Uterus (tissue), 4 donors: ENCODE data around the gene C4orf50. TPM values are rescaled to one million over a fixed set of nuclear protein-coding genes. Genes with fewer than 3 reads are reported as not detected.
"Not testable (repeated sequence)": the region's sequence is repeated elsewhere in the genome, so short reads cannot be mapped to it uniquely, and the experiment has no call there.

Source experiments
- DNase-seq, 2 donors: peaks; one replicate each; pipeline ENCODE4 v3.0.0-alpha.2; 2019 to 2020
- H3K27ac ChIP-seq, 2 donors: fragments of 200-600 bp; sonication (generic); 1 replicate in 1 of 2; 2 replicates in 1 of 2; pipeline ENCODE4 v1.5.1; 2016 to 2018
- H3K27me3 ChIP-seq, 2 donors: fragments of 200-600 bp; sonication (generic); one replicate each; pipeline ENCODE4 v1.5.1; 2018 to 2019; ENCODE audit warnings: control low read depth in 1 of 2
- H3K36me3 ChIP-seq, 2 donors: fragments of 200-600 bp; sonication (generic); one replicate each; pipeline ENCODE4 v1.5.1; 2019; ENCODE audit warnings: control low read depth in 1 of 2
- H3K4me1 ChIP-seq, 2 donors: fragments of 200-600 bp; sonication (generic); one replicate each; pipeline ENCODE4 v1.5.1; 2018 to 2019; ENCODE audit warnings: control low read depth in 1 of 2
- H3K4me3 ChIP-seq, 2 donors: fragments of 200-600 bp; sonication (generic); 1 replicate in 1 of 2; 2 replicates in 1 of 2; pipeline ENCODE4 v1.5.1; 2018 to 2019; ENCODE audit warnings: mild to moderate bottlenecking in 1 of 2
- H3K9me3 ChIP-seq, 2 donors: fragments of 200-600 bp; sonication (generic); one replicate each; pipeline ENCODE4 v1.5.1; 2019; ENCODE audit warnings: control low read depth in 1 of 2
- POLR2A ChIP-seq, 2 donors: fragments of 450-650 bp; IDR thresholded peaks; one replicate each; pipeline ENCODE4 v1.6.1; 2016; ENCODE audit warnings: antibody characterized with exemption in 2 of 2, mild to moderate bottlenecking in 1 of 2, moderate library complexity in 1 of 2
- intact Hi-C: fragments of 100-400 bp; cut with DNase I; formaldehyde crosslinking; loops from one replicate; pipeline ENCODE4 v1.15.1; 2023; ENCODE audit warnings: low total_unique reads
- total RNA-seq, 4 donors: library from RNA; depleted of rRNA in 3 of 4; stranded (reverse); fragments of >200 nt in 3 of 4; gene quantifications; one replicate each; pipeline versions ENCODE4 v1.1.0 to v1.2.4, GENCODE V29; 2014 to 2023
- TF ChIP-seq, protein P1 (sequence below), 4 experiments: fragments of 200-600 bp in 2 of 4; fragments of 450-650 bp in 2 of 4; sonication (generic) in 2 of 4; IDR thresholded peaks; one replicate each; pipeline ENCODE4 v1.5.1; 2016 to 2019; ENCODE audit warnings: antibody characterized with exemption in 4 of 4, mild to moderate bottlenecking in 2 of 4, moderate library complexity in 1 of 4
- donor health status: DM: yes; HTN: yes; CAD: no.

Gene C4orf50
- total RNA-seq, 4 donors from 2014 or later, result under 0.01 to 0.07 TPM; not detected in 2

DNA sequence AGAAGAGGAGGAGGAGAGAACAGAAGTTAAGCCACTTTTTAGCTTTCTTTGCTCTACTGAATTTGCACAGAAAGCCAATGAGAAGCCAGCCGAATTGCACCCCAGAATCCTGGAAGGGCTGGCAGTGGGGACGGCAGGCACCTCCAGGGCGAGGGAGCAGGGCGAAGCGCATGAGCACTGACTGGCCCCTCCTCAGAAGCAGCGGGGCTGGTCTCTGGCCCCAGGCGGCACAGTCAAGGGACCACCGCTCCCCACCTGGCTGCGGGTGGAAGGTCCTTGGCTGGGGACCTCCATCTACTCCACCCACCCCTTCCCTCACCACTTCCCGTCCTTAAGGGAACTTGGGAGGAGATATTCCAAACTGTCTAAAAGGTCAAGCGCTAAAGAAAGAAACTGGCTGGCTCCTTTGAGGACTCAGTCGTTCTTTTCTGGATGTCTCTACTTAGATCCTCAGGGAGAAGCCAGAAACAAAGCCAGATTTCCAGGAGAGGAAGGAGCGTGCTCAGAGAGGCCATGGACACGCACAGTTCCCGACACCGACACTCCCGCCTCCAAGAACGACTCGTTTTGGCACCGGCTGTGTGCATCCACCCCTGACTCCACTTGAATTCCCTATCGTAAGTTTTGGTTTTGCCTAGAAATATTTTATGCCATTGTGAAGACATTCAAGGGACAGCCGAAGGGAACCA, 65.8 kb downstream of the C4orf50 start:
- no peak overlapping the region for H3K27ac ChIP-seq
- no peaks in the 10 kb centered on the region for H3K4me1 ChIP-seq
- H3K27me3 ChIP-seq, result no peaks in the 10 kb centered on the region
- DNase-seq, result no peak
- H3K4me3 ChIP-seq, result no peak overlapping the region
- TF ChIP-seq, protein P1, sequence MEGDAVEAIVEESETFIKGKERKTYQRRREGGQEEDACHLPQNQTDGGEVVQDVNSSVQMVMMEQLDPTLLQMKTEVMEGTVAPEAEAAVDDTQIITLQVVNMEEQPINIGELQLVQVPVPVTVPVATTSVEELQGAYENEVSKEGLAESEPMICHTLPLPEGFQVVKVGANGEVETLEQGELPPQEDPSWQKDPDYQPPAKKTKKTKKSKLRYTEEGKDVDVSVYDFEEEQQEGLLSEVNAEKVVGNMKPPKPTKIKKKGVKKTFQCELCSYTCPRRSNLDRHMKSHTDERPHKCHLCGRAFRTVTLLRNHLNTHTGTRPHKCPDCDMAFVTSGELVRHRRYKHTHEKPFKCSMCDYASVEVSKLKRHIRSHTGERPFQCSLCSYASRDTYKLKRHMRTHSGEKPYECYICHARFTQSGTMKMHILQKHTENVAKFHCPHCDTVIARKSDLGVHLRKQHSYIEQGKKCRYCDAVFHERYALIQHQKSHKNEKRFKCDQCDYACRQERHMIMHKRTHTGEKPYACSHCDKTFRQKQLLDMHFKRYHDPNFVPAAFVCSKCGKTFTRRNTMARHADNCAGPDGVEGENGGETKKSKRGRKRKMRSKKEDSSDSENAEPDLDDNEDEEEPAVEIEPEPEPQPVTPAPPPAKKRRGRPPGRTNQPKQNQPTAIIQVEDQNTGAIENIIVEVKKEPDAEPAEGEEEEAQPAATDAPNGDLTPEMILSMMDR (IDR thresholded peaks at IDR 0.05), result no peak
- no peak for TF ChIP-seq POLR2A (IDR thresholded peaks at IDR 0.05)
- H3K36me3 ChIP-seq, result no peaks in the 10 kb centered on the region
- intact Hi-C loops, result no loop called here
- no peaks in the 10 kb centered on the region for H3K9me3 ChIP-seq

DNA sequence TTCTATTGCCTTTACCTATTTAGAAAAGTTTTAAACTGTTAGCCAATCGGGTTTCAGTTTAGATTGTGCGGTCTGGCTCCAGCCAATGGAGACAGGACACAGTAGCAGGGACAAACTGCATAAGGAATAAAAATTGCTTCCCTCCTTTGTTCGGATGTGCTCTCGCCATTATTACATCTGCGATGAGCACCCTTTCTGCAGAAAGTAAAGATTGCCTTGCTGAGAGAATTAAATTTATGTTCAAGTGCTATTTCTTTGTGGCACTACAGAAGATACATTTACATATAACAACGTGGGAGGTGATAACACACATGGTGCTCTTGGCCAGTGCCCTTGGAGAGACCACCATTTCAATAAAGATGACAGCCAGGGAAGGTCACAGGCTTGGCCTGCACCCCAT, 71.6 kb downstream of the C4orf50 start:
- H3K27ac ChIP-seq, intact Hi-C loops, H3K4me3 ChIP-seq, DNase-seq, H3K9me3 ChIP-seq, H3K4me1 ChIP-seq, H3K36me3 ChIP-seq, H3K27me3 ChIP-seq: not testable (repeated sequence)

DNA sequence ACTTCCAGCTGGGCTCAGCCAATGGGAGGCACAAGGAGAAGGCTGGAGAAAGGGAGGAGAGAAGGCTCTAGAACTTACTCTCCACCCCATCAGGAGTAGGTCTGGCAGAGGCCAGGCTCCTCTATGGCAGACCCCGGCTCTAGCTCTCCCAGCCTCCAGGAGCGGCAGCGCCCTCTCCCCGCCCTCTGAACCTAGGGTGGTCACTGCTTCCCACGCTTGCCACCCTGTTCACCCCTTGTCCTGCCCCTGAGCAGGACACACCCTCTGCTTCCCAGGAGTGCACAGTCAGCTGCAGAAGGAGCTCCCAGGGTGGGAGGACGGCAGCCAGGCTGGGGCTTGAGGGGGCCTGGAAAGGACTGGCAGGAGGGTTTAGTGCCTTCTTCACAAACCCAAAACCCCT, 72.3 kb downstream of the C4orf50 start:
- Histone ChIP-seq H3K4me1 (no peaks in the 10 kb centered on the region), H3K36me3 (no peaks in the 10 kb centered on the region), H3K27me3 (no peaks in the 10 kb centered on the region), H3K4me3 (no peak overlapping the region), H3K27ac (no peak overlapping the region), H3K9me3 (no peaks in the 10 kb centered on the region)
- intact Hi-C loops, result no loop called here
- TF ChIP-seq POLR2A (IDR thresholded peaks at IDR 0.05), result no peak
- TF ChIP-seq, protein P1 (IDR thresholded peaks at IDR 0.05), result no peak
- DNase-seq, result no peak

DNA sequence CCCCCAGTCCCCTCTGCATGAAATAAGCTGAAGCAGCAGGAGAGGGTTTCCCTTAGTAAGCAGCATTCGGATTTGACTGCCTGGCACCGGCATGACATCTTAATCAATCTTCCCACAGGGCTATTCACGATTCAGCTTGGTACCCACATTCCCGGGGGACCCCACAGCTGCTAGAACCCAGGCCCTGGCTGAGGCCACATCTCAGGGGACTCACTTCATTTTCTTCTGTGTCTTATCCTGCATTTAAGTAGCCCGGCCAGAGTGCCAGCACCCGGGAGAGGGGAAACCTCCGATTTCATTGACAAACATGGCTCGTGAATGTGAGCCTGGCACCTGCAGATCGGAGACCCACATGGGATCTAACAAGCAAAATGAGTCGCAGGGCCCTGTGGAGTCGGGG, 73.1 kb downstream of the C4orf50 start:
- TF ChIP-seq POLR2A (IDR thresholded peaks at IDR 0.05), result no peak
- TF ChIP-seq, protein P1 (IDR thresholded peaks at IDR 0.05), result no peak
- H3K9me3 ChIP-seq, result no peaks in the 10 kb centered on the region
- no peaks in the 10 kb centered on the region for H3K27me3 ChIP-seq
- H3K4me1 ChIP-seq, result no peaks in the 10 kb centered on the region
- intact Hi-C loops, result no loop called here
- no peak overlapping the region for H3K27ac ChIP-seq
- no peak for DNase-seq
- H3K4me3 ChIP-seq, result no peak overlapping the region
- H3K36me3 ChIP-seq, result no peaks in the 10 kb centered on the region

DNA sequence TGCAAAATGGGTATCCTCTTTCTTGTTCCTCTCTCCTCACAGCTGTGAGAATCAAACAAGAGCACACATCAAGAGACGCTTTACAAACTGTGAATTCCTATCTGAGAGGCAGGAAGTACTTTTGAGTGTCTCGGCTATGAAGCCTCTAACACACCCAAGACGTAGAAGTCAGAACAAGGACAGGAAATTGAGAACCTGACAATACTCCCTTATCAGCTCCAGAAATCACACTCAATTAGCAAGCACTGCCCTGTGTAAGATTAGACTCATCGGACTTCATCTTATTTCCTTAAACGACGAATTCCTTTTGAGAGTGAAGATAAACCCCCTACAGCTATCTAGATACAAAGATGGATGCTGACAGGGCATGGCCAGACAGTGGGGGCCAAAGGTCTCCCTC, 74.7 kb downstream of the C4orf50 start:
- Histone ChIP-seq H3K27me3 (no peaks in the 10 kb centered on the region), H3K36me3 (no peaks in the 10 kb centered on the region), H3K4me1 (no peaks in the 10 kb centered on the region), H3K4me3 (no peak overlapping the region), H3K9me3 (no peaks in the 10 kb centered on the region), H3K27ac (no peak overlapping the region)
- DNase-seq, result no peak
- intact Hi-C loops, result no loop called here
- TF ChIP-seq, protein P1 (IDR thresholded peaks at IDR 0.05), result no peak
- no peak for TF ChIP-seq POLR2A (IDR thresholded peaks at IDR 0.05)

DNA sequence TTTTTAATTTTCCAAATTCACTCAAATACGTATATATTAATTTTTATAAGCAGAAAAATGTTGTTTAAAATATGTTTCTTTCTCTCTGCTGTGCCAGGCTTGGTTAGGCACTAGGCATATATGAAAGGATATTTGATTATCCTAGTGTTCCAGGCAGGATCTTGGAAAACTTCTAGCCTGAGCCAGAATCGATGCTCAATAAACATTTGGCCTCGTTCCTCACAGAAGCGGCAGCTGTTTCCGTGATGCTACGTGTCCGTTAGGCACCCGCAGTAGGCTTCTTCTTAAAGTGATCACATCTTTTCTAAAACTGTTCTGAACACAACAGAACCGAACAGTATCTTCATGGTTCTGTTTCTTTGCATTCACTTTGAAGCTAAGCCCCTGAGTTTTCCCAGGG, 75.3 kb downstream of the C4orf50 start:
- no peaks in the 10 kb centered on the region for H3K4me1 ChIP-seq
- no peak for TF ChIP-seq POLR2A (IDR thresholded peaks at IDR 0.05)
- TF ChIP-seq, protein P1 (IDR thresholded peaks at IDR 0.05), result no peak
- no peak overlapping the region for H3K27ac ChIP-seq
- no peak overlapping the region for H3K4me3 ChIP-seq
- no peaks in the 10 kb centered on the region for H3K9me3 ChIP-seq
- H3K27me3 ChIP-seq, result no peaks in the 10 kb centered on the region
- intact Hi-C loops, result no loop called here
- DNase-seq, result no peak
- no peaks in the 10 kb centered on the region for H3K36me3 ChIP-seq
